ENCODE measurements around the gene ZNF771. TPM values are rescaled to one million over a fixed set of nuclear protein-coding genes. Genes with fewer than 3 reads are reported as not detected.

The ZNF771 gene
- total RNA-seq, 2 donors from 2014 or later = 32.3 to 36.3 TPM

DNA sequence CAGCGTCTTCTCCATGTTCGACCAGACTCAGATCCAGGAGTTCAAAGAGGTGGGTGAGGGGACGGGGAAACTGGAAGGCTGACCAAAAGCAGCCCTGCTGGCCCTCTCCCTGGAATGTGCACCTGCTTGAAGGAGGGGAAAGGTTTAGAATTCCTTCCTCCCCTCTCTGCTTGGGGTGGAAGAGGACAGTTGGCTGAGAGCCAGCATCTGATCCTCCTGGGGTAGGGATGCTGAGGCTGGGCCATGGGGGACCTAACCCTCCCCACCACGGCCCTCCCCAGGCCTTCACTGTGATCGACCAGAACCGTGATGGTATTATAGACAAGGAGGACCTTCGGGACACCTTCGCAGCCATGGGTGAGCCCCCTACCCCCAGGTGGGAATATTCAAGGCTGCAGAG is 31.5 kb upstream of the ZNF771 start:
- intact Hi-C loops (cut with DNase I) = loop anchor here (10.0 kb wide), 1 partner anchor 281 kb away; the partner anchor contains the start of genes TBX6 and YPEL3
- no peaks in the 10 kb centered on the region for H3K27me3 ChIP-seq (replicated peaks; ENCODE audit: insufficient read depth)
- no peak for DNase-seq (ENCODE audit: low spot score)
- H3K9me3 ChIP-seq = no peaks in the 10 kb centered on the region
- H3K4me1 ChIP-seq (replicated peaks) = peaks cover 7% of the 10 kb centered on the region
- 90% methylated on average over 8 of the region's 8 CpGs for WGBS
- TF ChIP-seq POLR2AphosphoS5 (IDR thresholded peaks at IDR 0.05) (no peak), POLR2A (IDR thresholded peaks at IDR 0.05) (no peak)
- TF ChIP-seq, protein P1, sequence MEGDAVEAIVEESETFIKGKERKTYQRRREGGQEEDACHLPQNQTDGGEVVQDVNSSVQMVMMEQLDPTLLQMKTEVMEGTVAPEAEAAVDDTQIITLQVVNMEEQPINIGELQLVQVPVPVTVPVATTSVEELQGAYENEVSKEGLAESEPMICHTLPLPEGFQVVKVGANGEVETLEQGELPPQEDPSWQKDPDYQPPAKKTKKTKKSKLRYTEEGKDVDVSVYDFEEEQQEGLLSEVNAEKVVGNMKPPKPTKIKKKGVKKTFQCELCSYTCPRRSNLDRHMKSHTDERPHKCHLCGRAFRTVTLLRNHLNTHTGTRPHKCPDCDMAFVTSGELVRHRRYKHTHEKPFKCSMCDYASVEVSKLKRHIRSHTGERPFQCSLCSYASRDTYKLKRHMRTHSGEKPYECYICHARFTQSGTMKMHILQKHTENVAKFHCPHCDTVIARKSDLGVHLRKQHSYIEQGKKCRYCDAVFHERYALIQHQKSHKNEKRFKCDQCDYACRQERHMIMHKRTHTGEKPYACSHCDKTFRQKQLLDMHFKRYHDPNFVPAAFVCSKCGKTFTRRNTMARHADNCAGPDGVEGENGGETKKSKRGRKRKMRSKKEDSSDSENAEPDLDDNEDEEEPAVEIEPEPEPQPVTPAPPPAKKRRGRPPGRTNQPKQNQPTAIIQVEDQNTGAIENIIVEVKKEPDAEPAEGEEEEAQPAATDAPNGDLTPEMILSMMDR (IDR thresholded peaks at IDR 0.05) = no peak
- H3K4me3 ChIP-seq = no peak overlapping the region
- no peaks in the 10 kb centered on the region for H3K36me3 ChIP-seq
- no peak overlapping the region for H3K27ac ChIP-seq

DNA sequence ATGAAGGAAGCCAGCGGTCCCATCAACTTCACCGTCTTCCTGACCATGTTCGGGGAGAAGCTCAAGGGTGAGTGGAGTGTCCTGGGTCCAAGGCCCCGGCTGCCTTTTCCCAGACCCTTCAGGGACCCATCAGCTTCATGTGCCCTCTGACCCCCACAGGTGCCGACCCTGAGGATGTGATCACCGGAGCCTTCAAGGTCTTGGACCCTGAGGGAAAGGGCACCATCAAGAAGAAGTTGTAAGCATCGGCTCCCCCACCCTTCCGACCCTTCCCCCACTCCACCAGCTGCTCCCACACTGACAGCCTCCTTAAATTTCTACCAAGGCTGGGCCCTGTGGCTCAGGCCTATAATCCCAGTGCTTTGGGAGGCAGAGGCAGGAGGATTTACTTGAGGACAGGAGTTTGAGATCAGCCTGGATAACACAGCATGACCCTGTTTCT is 30.9 kb upstream of the ZNF771 start:
- no peak for DNase-seq (ENCODE audit: low spot score)
- intact Hi-C loops (cut with DNase I) = loop anchor here (10.0 kb wide), 1 partner anchor 282 kb away; the partner anchor contains the start of genes TBX6 and YPEL3
- WGBS = 95% methylated on average over 8 of the region's 8 CpGs
- TF ChIP-seq, protein P1 (IDR thresholded peaks at IDR 0.05) = no peak
- no peak for TF ChIP-seq POLR2AphosphoS5 (IDR thresholded peaks at IDR 0.05)
- no peak for TF ChIP-seq POLR2A (IDR thresholded peaks at IDR 0.05)
- Histone ChIP-seq H3K27ac (peak overlapping the region in 1 of 2 donors; percentile 98), H3K36me3 (no peaks in the 10 kb centered on the region), H3K4me1 (replicated peaks) (peaks cover 3% of the 10 kb centered on the region), H3K4me3 (no peak overlapping the region), H3K9me3 (no peaks in the 10 kb centered on the region), H3K27me3 (replicated peaks; ENCODE audit: insufficient read depth) (no peaks in the 10 kb centered on the region)

- 30% methylated on average over 28 of the region's 29 CpGs for WGBS
- no peaks in the 10 kb centered on the region for H3K36me3 ChIP-seq
These were observed 30.2 kb upstream of the ZNF771 start for GRCh38 chr16:30377050-30377811.

DNA sequence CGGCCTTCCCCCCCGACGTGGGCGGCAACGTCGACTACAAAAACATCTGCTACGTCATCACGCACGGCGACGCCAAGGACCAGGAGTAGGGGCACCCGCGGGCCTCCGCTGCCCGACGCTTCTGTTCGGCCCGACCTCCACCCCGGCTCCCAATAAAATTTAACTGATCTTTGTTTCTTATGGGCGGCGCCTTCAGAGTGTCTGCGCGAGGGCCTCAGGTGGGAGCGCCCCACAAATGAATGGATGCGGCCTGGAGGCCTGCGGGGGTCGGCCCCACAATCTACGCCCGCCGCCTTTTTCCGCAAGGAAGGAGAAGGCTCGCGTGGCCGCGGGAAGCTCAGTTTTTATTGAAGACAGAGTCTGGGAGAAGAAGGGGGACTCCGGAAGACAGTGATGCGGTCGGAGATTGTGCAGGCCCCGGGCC is 29.6 kb upstream of the ZNF771 start:
- DNase-seq (ENCODE audit: low spot score) = peak; percentile 91
- Histone ChIP-seq H3K27me3 (replicated peaks; ENCODE audit: insufficient read depth) (no peaks in the 10 kb centered on the region), H3K27ac (peak overlapping the region; percentile 98 to 100), H3K4me3 (peak overlapping the region; percentile 56 to 62), H3K4me1 (replicated peaks) (peaks cover 3% of the 10 kb centered on the region), H3K36me3 (no peaks in the 10 kb centered on the region), H3K9me3 (no peaks in the 10 kb centered on the region)
- TF ChIP-seq POLR2AphosphoS5 (IDR thresholded peaks at IDR 0.05) (peak; percentile 67), POLR2A (IDR thresholded peaks at IDR 0.05) (peak; percentile 38)
- TF ChIP-seq, protein P1 (IDR thresholded peaks at IDR 0.05) = no peak
- WGBS = under 1% methylated on average over 33 of the region's 39 CpGs
- intact Hi-C loops (cut with DNase I) = loop anchor here (2.0 to 10.0 kb wide), 2 partner anchors 17 to 283 kb away; partner anchors contain the start of genes TBX6, YPEL3 and ZNF48

More at GRCh38 chr16:30377050-30377811, 30.2 kb upstream of the ZNF771 start:
- no peak for DNase-seq (ENCODE audit: low spot score)
- H3K9me3 ChIP-seq = no peaks in the 10 kb centered on the region
- intact Hi-C loops (cut with DNase I) = loop anchor here (10.0 kb wide), 1 partner anchor 282 kb away; the partner anchor contains the start of genes TBX6 and YPEL3
- H3K4me3 ChIP-seq = peak overlapping the region; percentile 56 to 62
- peak overlapping the region; percentile 98 to 100 for H3K27ac ChIP-seq
- peaks cover 3% of the 10 kb centered on the region for H3K4me1 ChIP-seq (replicated peaks)
- H3K27me3 ChIP-seq (replicated peaks; ENCODE audit: insufficient read depth) = no peaks in the 10 kb centered on the region
- TF ChIP-seq, protein P1 (IDR thresholded peaks at IDR 0.05) = no peak
- no peak for TF ChIP-seq POLR2AphosphoS5 (IDR thresholded peaks at IDR 0.05)
- TF ChIP-seq POLR2A (IDR thresholded peaks at IDR 0.05) = no peak

All from prostate gland (tissue), 2 donors.